Fibroblast of gingiva (primary cell): ENCODE results near the gene ATP9A.
A peak's percentile ranks its signal among the peaks of the same experiment; 100 is the strongest.
"Not testable (repeated sequence)": the region's sequence is repeated elsewhere in the genome, so short reads cannot be mapped to it uniquely, and the experiment has no call there.

Experiments used
- DNase-seq: peaks from one replicate; pipeline ENCODE4 v3.0.0-alpha.2; 2011; ENCODE audit warnings: low read depth

Gene ATP9A

GRCh38 chr20:51791626-51792025, 23.4 kb upstream of the ATP9A start:
- DNase-seq = no peak

- no peak for DNase-seq
Measured at GRCh38 chr20:51790256-51790655, 22.1 kb upstream of the ATP9A start.

- no peak for DNase-seq
Measured at GRCh38 chr20:51789434-51789833, 21.2 kb upstream of the ATP9A start.

DNA sequence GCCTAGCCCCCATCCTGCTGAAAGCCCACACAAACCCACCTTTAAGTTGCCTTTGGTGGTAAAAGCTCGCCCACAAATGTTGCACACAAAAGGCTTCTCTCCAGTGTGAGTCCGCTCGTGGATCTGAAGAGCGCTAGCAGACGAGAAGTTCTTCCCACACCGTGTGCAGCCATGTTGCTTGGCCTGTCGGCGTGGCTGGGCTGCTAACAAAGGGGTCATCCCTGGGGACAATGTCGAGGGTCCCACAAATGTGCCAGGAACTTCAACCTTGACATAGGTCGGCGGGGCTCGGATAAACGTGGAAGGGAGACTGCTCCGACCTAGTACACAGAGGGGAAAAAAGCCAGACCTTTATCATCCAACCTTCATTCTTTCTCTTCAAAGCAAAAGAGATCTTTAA, 20.6 kb upstream of the ATP9A start:
- no peak for DNase-seq

GRCh38 chr20:51784299-51784698, 16.1 kb upstream of the ATP9A start:
- DNase-seq = no peak

DNA sequence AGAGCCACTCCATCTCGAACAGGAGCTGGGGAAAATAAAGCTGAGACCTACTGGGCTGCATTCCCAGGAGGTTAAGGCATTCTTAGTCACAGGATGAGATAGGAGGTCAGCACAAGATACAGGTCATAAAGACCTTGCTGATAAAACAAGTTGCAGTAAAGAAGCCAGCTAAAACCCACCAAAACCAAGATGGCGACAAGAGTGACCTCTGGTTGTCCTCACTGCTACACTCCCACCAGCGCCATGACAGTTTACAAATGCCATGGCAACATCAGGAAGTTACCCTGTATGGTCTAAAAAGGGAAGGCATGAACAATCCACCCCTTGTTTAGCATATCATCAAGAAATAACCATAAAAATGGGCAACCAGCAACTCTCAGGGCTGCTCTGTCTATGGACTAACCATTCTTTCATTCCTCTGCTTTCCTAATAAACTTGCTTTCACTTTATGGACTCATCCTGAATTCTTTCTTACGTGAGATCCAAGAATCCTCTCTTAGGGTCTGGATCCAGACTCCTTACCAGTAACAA, 10.1 kb upstream of the ATP9A start:
- DNase-seq = not testable (repeated sequence)

DNA sequence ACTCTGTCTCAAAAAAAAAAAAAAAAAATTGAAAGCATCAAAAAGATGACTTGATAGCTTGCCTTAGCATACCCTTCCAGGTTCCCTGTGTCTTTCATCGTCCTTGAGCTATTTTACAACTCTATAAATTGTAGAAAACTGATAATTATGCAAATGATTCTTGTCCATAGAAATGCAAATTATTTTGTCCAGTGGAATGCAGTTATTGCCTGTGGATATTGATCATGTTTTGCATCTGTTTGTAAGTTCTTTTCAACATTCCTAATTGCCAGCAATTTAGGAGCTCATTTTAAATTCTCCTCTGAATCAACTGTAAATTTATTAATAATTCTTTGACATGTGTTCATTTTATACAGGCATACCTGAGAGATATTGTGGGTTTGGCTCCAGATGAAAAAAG, 7.1 kb upstream of the ATP9A start:
- no peak for DNase-seq

DNA sequence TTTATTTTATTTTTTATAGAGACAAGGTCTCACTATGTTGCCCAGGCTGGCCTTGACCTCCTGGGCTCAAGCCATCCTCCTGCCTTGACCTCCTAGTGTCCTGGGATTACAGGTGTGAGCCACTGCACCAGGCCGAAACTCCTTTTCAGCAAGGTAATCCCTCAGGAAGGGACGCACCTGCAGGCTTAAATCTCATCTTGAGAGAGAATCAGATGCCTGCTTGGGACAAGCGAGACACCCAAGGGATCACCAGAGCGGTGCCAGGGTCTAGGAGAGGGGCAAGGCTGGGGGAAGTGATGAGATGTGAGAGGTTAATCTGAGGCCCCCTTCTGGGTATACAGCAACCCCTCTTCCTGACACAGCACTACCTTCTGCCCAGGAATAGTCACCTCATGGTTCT, 4.0 kb upstream of the ATP9A start:
- DNase-seq = no peak

- DNase-seq = peak; percentile 13
Measured at GRCh38 chr20:51769976-51770615, 1.9 kb upstream of the ATP9A start.

GRCh38 chr20:51768759-51769517, 748 bp upstream of the ATP9A start:
- no peak for DNase-seq

DNA sequence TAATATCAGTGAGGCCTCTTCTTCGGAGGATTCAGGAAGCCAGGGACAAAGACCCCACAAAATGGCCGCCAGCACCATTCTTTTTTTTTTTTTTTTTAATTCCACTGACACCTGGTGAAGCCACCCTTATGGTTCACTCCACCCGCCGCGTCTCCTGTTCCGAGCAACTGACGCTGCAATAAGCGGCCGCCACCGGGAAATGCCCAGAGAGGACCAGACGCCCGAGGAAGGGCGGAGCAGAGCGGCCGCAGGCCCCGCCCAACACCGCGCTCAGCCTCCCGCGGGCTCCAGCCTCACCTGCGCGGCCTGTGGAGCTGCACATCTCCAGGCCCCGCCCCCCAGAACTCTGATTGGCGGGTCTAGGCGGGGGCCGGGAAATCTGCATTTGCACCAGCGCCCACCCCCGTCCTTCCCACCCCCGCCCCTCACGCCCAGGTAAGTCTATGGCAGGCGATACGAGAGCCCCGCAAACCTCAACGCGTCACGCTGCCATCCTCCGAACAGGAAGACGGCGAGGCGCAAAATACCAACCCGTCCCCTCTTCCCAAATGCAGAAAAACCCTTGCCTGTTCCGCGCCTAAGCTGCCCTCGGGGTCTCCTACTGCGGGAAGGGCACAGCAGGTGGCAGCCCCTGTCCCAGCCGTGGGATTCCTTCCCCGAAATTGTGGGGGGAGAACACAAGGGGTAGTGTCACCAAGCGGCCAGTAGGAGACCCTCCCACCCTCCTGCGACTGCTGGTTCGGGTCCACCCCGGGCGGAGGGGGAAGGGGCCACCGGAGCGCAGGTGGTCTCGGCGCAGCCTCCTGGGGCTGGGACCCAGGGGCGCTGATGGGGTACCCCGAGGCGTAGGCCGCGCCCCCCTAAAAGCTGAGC, 960 bp downstream of the ATP9A start:
- no peak for DNase-seq

- not testable (repeated sequence) for DNase-seq
Measured at GRCh38 chr20:51765381-51765780, 2.8 kb downstream of the ATP9A start.

- peak; percentile 78 for DNase-seq
Measured at GRCh38 chr20:51763965-51764602, 4.1 kb downstream of the ATP9A start.

DNA sequence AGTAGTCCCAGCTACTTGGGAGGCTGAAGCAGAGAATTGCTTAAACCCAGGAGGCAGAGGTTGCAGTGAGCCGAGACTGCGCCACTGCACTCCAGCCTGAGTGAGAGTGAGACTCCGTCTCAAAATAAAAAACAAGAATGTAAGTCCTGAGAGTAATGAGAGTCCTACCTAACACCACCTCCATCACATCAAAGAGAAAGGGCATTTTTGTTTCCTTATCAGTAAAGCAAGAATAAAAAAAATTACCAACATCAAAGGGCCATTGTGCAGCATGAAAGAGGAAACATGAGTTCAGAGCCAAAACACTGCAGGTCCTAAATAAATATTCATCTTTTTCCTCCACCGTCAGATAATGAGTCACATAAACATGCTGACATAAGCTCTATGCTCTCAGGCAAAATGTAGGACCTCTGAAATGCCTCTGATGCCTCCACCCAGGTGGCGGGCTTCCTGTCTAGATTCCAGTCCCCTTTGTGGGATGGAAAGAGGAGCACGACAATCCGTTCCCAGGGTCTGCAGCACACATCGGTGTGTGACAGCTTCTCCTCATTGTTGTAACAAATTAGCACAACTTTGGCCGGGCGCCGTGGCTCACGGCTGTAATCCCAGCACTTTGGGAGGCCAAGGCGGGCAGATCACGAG, 7.2 kb downstream of the ATP9A start:
- no peak for DNase-seq

- no peak for DNase-seq
Measured at GRCh38 chr20:51759769-51760510, 8.2 kb downstream of the ATP9A start.

DNA sequence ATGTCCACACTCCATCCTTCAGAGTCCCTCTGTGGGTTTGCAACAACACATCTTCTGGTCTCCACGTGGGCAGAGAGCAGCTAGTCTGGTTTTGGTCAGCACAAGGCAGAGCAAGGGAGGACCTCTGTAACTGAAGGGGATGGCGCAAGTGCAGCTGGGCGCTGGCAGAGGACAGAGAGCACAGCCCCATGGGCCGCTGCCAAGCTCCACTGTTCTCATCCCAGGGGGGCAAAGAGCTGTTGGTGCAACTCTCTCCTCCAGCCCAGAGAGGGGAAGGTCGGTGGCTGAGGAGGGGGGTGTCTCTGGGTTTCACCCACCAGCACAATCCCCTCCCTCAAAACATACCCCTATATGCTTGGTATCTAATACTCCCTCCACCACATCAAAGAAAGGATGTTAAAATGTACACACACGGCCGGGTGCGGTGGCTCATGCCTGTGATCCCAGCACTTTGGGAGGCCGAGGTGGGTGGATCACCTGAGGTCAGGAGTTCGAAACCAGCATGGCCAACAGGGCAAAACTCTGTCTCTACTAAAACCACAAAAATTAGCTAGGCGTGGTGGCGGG, 9.1 kb downstream of the ATP9A start:
- peak; percentile 89 for DNase-seq

GRCh38 chr20:51757226-51757625, 11.0 kb downstream of the ATP9A start:
- no peak for DNase-seq

GRCh38 chr20:51756653-51757052, 11.5 kb downstream of the ATP9A start:
- no peak for DNase-seq

DNA sequence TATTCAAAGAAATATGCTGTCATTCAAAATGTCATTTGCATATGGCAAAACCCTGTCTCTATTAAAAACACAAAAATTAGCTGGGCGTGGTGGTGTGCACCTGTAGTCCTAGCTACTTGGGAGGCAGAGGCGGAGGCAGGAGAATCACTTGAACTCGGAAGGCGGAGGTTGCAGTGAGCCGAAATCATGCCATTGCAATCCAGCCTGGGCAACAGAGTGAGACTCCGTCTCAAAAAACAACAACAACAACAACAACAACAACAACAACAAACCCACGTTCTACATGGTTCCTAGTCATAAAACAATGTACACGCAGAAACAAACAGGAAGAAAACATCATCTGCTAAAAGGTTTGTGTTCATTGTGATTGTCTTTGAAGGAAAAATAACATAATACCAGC, 15.0 kb downstream of the ATP9A start:
- not testable (repeated sequence) for DNase-seq

GRCh38 chr20:51752343-51752951, 15.7 kb downstream of the ATP9A start:
- DNase-seq = peak; percentile 86
